GM15510 (cell line): ENCODE measurements around the gene METTL16.

Experiments
- POLR2A ChIP-seq: IDR thresholded peaks from 3 replicates; pipeline ENCODE4 v1.6.1; 2011; ENCODE audit warnings: borderline replicate concordance; ENCODE audit not compliant: insufficient read length; ENCODE audit errors: extremely low read depth

The METTL16 gene

GRCh38 chr17:2503627-2504026, 8.1 kb downstream of the METTL16 start:
- no peak for TF ChIP-seq POLR2A

GRCh38 chr17:2502871-2503580, 8.7 kb downstream of the METTL16 start:
- no peak for TF ChIP-seq POLR2A

- TF ChIP-seq POLR2A: no peak
Measured at GRCh38 chr17:2500446-2500845, 11.2 kb downstream of the METTL16 start.

GRCh38 chr17:2487306-2487705, 24.4 kb downstream of the METTL16 start:
- TF ChIP-seq POLR2A: no peak

GRCh38 chr17:2485970-2486369, 25.7 kb downstream of the METTL16 start:
- no peak for TF ChIP-seq POLR2A

GRCh38 chr17:2485543-2485942, 26.1 kb downstream of the METTL16 start:
- no peak for TF ChIP-seq POLR2A

- no peak for TF ChIP-seq POLR2A
Measured at GRCh38 chr17:2484876-2485275, 26.8 kb downstream of the METTL16 start.

GRCh38 chr17:2483084-2483483, 28.6 kb downstream of the METTL16 start:
- TF ChIP-seq POLR2A: no peak

- TF ChIP-seq POLR2A: no peak
Measured at GRCh38 chr17:2482218-2482617, 29.5 kb downstream of the METTL16 start.

- no peak for TF ChIP-seq POLR2A
Measured at GRCh38 chr17:2481760-2482159, 29.9 kb downstream of the METTL16 start.

GRCh38 chr17:2478458-2478857, 33.2 kb downstream of the METTL16 start:
- no peak for TF ChIP-seq POLR2A

- TF ChIP-seq POLR2A: no peak
Measured at GRCh38 chr17:2475056-2475455, 36.6 kb downstream of the METTL16 start.

- TF ChIP-seq POLR2A: no peak
Measured at GRCh38 chr17:2474371-2474770, 37.3 kb downstream of the METTL16 start.

GRCh38 chr17:2468270-2468669, 43.4 kb downstream of the METTL16 start:
- no peak for TF ChIP-seq POLR2A

GRCh38 chr17:2466931-2467330, 44.8 kb downstream of the METTL16 start:
- no peak for TF ChIP-seq POLR2A

- TF ChIP-seq POLR2A: no peak
Measured at GRCh38 chr17:2462481-2462880, 49.2 kb downstream of the METTL16 start.

- no peak for TF ChIP-seq POLR2A
Measured at GRCh38 chr17:2459917-2460271, 51.8 kb downstream of the METTL16 start.
